H1 (cell line): ENCODE measurements around the gene TAF3.

Source experiments
- BRCA1 ChIP-seq: IDR thresholded peaks from 2 replicates; pipeline ENCODE4 v1.6.1; 2012; ENCODE audit warnings: low read depth, low read length, improper control_type of control experiment
- EZH2 ChIP-seq: fragments of 200-600 bp; sonication (generic); IDR thresholded peaks from 2 replicates; pipeline ENCODE4 v1.7.1; 2012; ENCODE audit warnings: low read depth, mild to moderate bottlenecking, moderate library complexity, low read length, inconsistent platforms; ENCODE audit not compliant: severe bottlenecking
- POLR2A ChIP-seq, 2 experiments: IDR thresholded peaks; 1 replicate in 1 of 2; 2 replicates in 1 of 2; pipeline ENCODE4 v1.6.1; 2011; ENCODE audit warnings: low read depth in 2 of 2, low read length in 2 of 2, mild to moderate bottlenecking in 2 of 2; ENCODE audit errors: control extremely low read depth in 1 of 2

GRCh38 chr10:8060704-8061121, 242.4 kb downstream of the TAF3 start:
- no peak for TF ChIP-seq POLR2A (IDR thresholded peaks at IDR 0.05; ENCODE audit: control extremely low read depth in 1 of 2, low read depth in 2 of 2, low read length in 2 of 2)
- peak; percentile 67 for TF ChIP-seq EZH2
- TF ChIP-seq BRCA1: no peak
